ENCODE results near the gene CST9. TPM values are rescaled to one million over a fixed set of nuclear protein-coding genes. Genes with fewer than 3 reads are reported as not detected.
"Not testable (repeated sequence)": the region's sequence is repeated elsewhere in the genome, so short reads cannot be mapped to it uniquely, and the experiment has no call there.

CST9 gene
- total and polyA plus RNA-seq, 2 of the 13 experiments (the other 11 are each of a cell fraction or from before 2014, with no cell fraction given) = 0.07 TPM; not detected in 1

DNA sequence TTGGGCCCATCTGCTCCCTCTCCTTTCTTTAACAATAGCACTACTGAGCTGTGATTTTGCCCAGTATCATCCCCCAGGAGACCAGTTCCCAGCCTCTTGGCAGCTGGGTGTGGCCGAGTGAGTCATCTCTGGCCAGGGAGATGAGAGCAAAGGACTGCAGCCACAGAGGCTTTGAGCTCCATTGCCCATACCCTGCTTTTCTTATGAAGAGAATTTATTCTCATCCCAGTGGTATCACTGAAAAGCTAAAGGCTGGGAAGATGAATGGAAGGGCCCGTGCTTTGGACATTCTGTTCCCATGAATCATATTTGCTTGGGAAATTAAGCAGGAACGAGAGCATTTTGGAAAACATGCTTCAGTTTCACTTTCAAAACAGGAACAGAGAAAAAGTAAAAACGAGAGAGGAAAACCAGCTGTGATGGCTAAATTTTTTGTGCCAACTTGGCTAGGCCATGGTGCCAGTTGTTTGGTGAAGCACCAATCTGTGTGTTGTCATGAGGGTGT lies 17.2 kb upstream of the CST9 start (continued):
- TF ChIP-seq, protein P1, sequence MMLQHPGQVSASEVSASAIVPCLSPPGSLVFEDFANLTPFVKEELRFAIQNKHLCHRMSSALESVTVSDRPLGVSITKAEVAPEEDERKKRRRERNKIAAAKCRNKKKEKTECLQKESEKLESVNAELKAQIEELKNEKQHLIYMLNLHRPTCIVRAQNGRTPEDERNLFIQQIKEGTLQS (CRISPR knock-in tag; IDR thresholded peaks at IDR 0.05) = peak; percentile 86
- TF ChIP-seq TEAD3 (CRISPR knock-in tag; optimal IDR thresholded peaks at IDR 0.05; ENCODE audit: borderline replicate concordance) = peak; percentile 30

DNA sequence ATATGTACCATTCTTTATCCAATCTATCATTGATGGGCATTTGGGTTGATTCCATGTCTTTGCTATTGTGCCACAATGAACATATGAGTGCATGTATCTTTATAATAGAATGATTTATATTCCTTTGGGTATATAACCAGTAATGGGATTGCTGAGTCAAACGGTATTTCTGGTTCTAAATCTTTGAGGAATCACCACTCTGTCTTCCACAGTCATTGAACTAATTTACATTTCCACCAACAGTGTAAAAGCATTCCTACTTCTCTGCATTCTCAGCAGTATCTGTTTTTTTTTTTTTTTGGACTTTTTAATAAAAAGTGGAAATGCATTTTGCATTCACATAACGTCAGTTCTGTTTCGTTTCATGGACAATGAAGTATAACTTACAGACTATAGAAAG lies 16.7 kb upstream of the CST9 start:
- CTCF ChIA-PET (ENCODE audit: low intra/inter-chr PET ratio, low total read pairs); BruUV-seq (replicated peaks); H3K9ac ChIP-seq (ENCODE audit: insufficient read depth, low read depth, low read length); H4K20me1 ChIP-seq (ENCODE audit: insufficient read depth, low read length); H3K9me3 ChIP-seq (ENCODE audit: low read length); H3K27me3 ChIP-seq (ENCODE audit: control insufficient read depth in 1 of 2, insufficient read depth in 2 of 2, low read length in 2 of 2); FAIRE-seq; in situ Hi-C loops (cut with HindIII; ENCODE audit: extremely low pct_ligation_motif_present, low pct_unique_long_range_greater_than_20kb); ATAC-seq; intact Hi-C loops (cut with micrococcal nuclease; ENCODE audit: unreplicated experiment); H3K27ac ChIP-seq (ENCODE audit: extremely low read length, insufficient read depth, low read length); H3K79me2 ChIP-seq (ENCODE audit: insufficient read depth, low read length); H3K36me3 ChIP-seq (replicated peaks in 1 of 2; ENCODE audit: control insufficient read depth in 1 of 2, insufficient read depth in 2 of 2, low read length in 2 of 2); H2AFZ ChIP-seq (ENCODE audit: low read length); DNase-seq (ENCODE audit: low spot score): not testable (repeated sequence)
- WGBS (ENCODE audit: low lambda C conversion rate) = 70% methylated on average over 3 of the region's 3 CpGs
- Histone ChIP-seq H3K4me2 (ENCODE audit: low read depth, low read length) (peak overlapping the region; percentile 70), H3K4me1 (ENCODE audit: insufficient read depth, low read length) (peaks cover 73% of the 10 kb centered on the region), H3K4me3 (replicated peaks in 1 of 3; ENCODE audit: insufficient read depth in 1 of 3, low read depth in 2 of 3, low read length in 3 of 3) (peak overlapping the region in 1 of 3 experiments; percentile 49; a peak in 1 of 6 replicates)
- POLR2A ChIA-PET = interaction anchor here (0.9 to 4.7 kb wide), 6 partner anchors 11 to 1110 kb away, joined by 3 to 62 read pairs (median 3); partner anchors contain the start of gene CST3

GRCh38 chr20:23620670-23621386 lies 15.1 kb upstream of the CST9 start:
- 3% methylated on average over 11 of the region's 11 CpGs for WGBS (ENCODE audit: low lambda C conversion rate)
- DNase-seq (ENCODE audit: low spot score) (peak; percentile 80), FAIRE-seq (peak; percentile 56), ATAC-seq (peak; percentile 77)
- H3K27me3 ChIP-seq (ENCODE audit: control insufficient read depth in 1 of 2, insufficient read depth in 2 of 2, low read length in 2 of 2); H4K20me1 ChIP-seq (ENCODE audit: insufficient read depth, low read length); H3K79me2 ChIP-seq (ENCODE audit: insufficient read depth, low read length); in situ Hi-C loops (cut with HindIII; ENCODE audit: extremely low pct_ligation_motif_present, low pct_unique_long_range_greater_than_20kb); H3K9me3 ChIP-seq (ENCODE audit: low read length); H3K9ac ChIP-seq (ENCODE audit: insufficient read depth, low read depth, low read length); BruUV-seq (replicated peaks); intact Hi-C loops (cut with micrococcal nuclease; ENCODE audit: unreplicated experiment); H3K36me3 ChIP-seq (replicated peaks in 1 of 2; ENCODE audit: control insufficient read depth in 1 of 2, insufficient read depth in 2 of 2, low read length in 2 of 2); H3K27ac ChIP-seq (ENCODE audit: extremely low read length, insufficient read depth, low read length); TF ChIP-seq ATF7 (IDR thresholded peaks at IDR 0.05): not testable (repeated sequence)
- peak overlapping the region; percentile 2 to 51 (median 7); a peak in 4 of 6 replicates for H3K4me3 ChIP-seq (replicated peaks in 1 of 3; ENCODE audit: insufficient read depth in 1 of 3, low read depth in 2 of 3, low read length in 3 of 3)
- POLR2A ChIA-PET = interaction anchor here (0.7 to 4.7 kb wide), 12 partner anchors 9 to 263 kb away, joined by 3 to 62 read pairs (median 8); partner anchors contain the start of genes CST3 and GZF1
- peak overlapping the region; percentile 24 for H2AFZ ChIP-seq (ENCODE audit: low read length)
- H3K4me1 ChIP-seq (ENCODE audit: insufficient read depth, low read length) = peaks cover 67% of the 10 kb centered on the region
- CTCF ChIA-PET (ENCODE audit: low intra/inter-chr PET ratio, low total read pairs) = interaction anchor here (1.5 kb wide), 1 partner anchor 48 kb away, joined by 3 read pairs; no protein-coding TSS in a partner anchor
- H3K4me2 ChIP-seq (ENCODE audit: low read depth, low read length) = peak overlapping the region; percentile 69
- TF ChIP-seq TFDP2 (CRISPR knock-in tag; IDR thresholded peaks at IDR 0.05) (peak; percentile 74), HMGXB4 (CRISPR knock-in tag; IDR thresholded peaks at IDR 0.05; ENCODE audit: borderline replicate concordance in 1 of 2, low read depth in 1 of 2) (peak; percentile 61 to 66; a peak in 2 of 4 replicates), ZNF44 (CRISPR knock-in tag; IDR thresholded peaks at IDR 0.05) (peak; percentile 72; the same call in 1 of the 2 replicates), ZSCAN25 (CRISPR knock-in tag; IDR thresholded peaks at IDR 0.05) (peak; percentile 69), ATF7 (CRISPR knock-in tag; IDR thresholded peaks at IDR 0.05) (0 out of 2 replicates have a peak, but pooled peaks have one; percentile 38), ZNF563 (CRISPR knock-in tag; IDR thresholded peaks at IDR 0.05) (0 out of 2 replicates have a peak, but pooled peaks have one; percentile 37), HDAC2 (CRISPR knock-in tag; IDR thresholded peaks at IDR 0.05) (peak; percentile 86), SAP130 (CRISPR knock-in tag; IDR thresholded peaks at IDR 0.05; ENCODE audit: low read depth) (peak; percentile 79)

All from HepG2 (cell line).